Common myeloid progenitor, CD34-positive (primary cell): Measurements from ENCODE around the gene BTD.

Source experiments
- CTCF ChIA-PET: fragments of 350-600 bp; sonication (Branson Sonifier 250); formaldehyde crosslinking; loops from one replicate; lab custom pipeline; 2021; ENCODE audit warnings: antibody characterized with exemption; lab: Charles Lee
- POLR2A ChIA-PET: fragments of 350-600 bp; sonication (Branson Sonifier 250); formaldehyde crosslinking; loops from one replicate; lab custom pipeline; 2021; ENCODE audit warnings: antibody characterized with exemption; lab: Charles Lee
- DNase-seq, 3 donors: peaks; one replicate each; pipeline versions ENCODE4 v3.0.0 to v3.0.0-alpha.2; 2013
- H3K27ac ChIP-seq, 2 experiments: 1 replicate in 1 of 2; 2 replicates in 1 of 2; pipeline ENCODE4 v1.7.0; 2013; ENCODE audit warnings: inconsistent platforms in 2 of 2, low read length in 2 of 2, mild to moderate bottlenecking in 2 of 2, low read depth in 1 of 2, moderate library complexity in 1 of 2; ENCODE audit not compliant: severe bottlenecking in 2 of 2, insufficient read depth in 1 of 2, poor library complexity in 1 of 2
- H3K27me3 ChIP-seq, 5 experiments: replicated peaks in 2 of 5; 1 replicate in 3 of 5; 2 replicates in 2 of 5; pipeline versions ENCODE4 v1.6.1 to v1.7.0; 2013; ENCODE audit warnings: low read length in 4 of 5, mild to moderate bottlenecking in 2 of 5, moderate library complexity in 2 of 5, inconsistent platforms in 1 of 5; ENCODE audit not compliant: insufficient read depth in 5 of 5, control insufficient read depth in 4 of 5
- H3K36me3 ChIP-seq, 4 experiments: 1 replicate in 2 of 4; 2 replicates in 2 of 4; pipeline versions ENCODE4 v1.6.1 to v1.7.0; 2013; ENCODE audit warnings: low read length in 3 of 4, control low read depth in 1 of 4, mild to moderate bottlenecking in 1 of 4; ENCODE audit not compliant: control insufficient read depth in 4 of 4, insufficient read depth in 4 of 4
- H3K4me1 ChIP-seq, 4 experiments: 1 replicate in 3 of 4; 2 replicates in 1 of 4; pipeline versions ENCODE4 v1.6.1 to v1.7.1; 2013; ENCODE audit warnings: low read length in 3 of 4, mild to moderate bottlenecking in 3 of 4, control low read depth in 1 of 4, inconsistent platforms in 1 of 4, moderate library complexity in 1 of 4; ENCODE audit not compliant: control insufficient read depth in 4 of 4, insufficient read depth in 4 of 4; ENCODE audit errors: control extremely low read depth in 1 of 4
- H3K4me3 ChIP-seq, 7 experiments: 1 replicate in 4 of 7; 2 replicates in 3 of 7; pipeline versions ENCODE4 v1.5.1 to v1.7.0; 2013; ENCODE audit warnings: mild to moderate bottlenecking in 7 of 7, low read length in 6 of 7, moderate library complexity in 6 of 7, inconsistent platforms in 2 of 7, low read depth in 2 of 7, control low read depth in 1 of 7; ENCODE audit not compliant: insufficient read depth in 4 of 7, control insufficient read depth in 1 of 7; ENCODE audit errors: extremely low read depth in 1 of 7
- H3K9me3 ChIP-seq, 5 experiments: 1 replicate in 4 of 5; 2 replicates in 1 of 5; pipeline versions ENCODE4 v1.6.1 to v1.7.1; 2013; ENCODE audit warnings: low read length in 4 of 5, mild to moderate bottlenecking in 2 of 5, inconsistent platforms in 1 of 5, low read depth in 1 of 5, moderate library complexity in 1 of 5; ENCODE audit not compliant: control insufficient read depth in 4 of 5, insufficient read depth in 2 of 5; ENCODE audit errors: control extremely low read depth in 1 of 5
- WGBS: methylation state at CpG from one replicate; pipeline ENCODE4 v1.1.5; 2013; ENCODE audit not compliant: insufficient coverage; 5-methylcytosine and 5-hydroxymethylcytosine counted together

Gene BTD

GRCh38 chr3:15651396-15651795, 49.9 kb downstream of the BTD start:
- DNase-seq = no peak
- Histone ChIP-seq H3K36me3 (no peaks in the 10 kb centered on the region), H3K4me1 (peaks cover 14 to 28% (median 21%) of the 10 kb centered on the region in 4 experiments), H3K4me3 (no peak overlapping the region), H3K27me3 (peaks cover 0 to 44% (median 12%) of the 10 kb centered on the region in 5 experiments), H3K27ac (no peak overlapping the region), H3K9me3 (peaks cover 0 to 10% (median 7%) of the 10 kb centered on the region in 5 experiments)
- WGBS = 100% methylated on average over 1 of the region's 8 CpGs
- ChIA-PET CTCF (interaction anchor here (1.2 to 1.3 kb wide), 2 partner anchors 9 to 18 kb away, joined by 3 to 7 read pairs; no protein-coding TSS in a partner anchor), POLR2A (no interaction called here)

- Histone ChIP-seq H3K27me3 (peaks cover 0 to 44% (median 12%) of the 10 kb centered on the region in 5 experiments), H3K4me3 (no peak overlapping the region), H3K9me3 (peaks cover 2 to 22% (median 16%) of the 10 kb centered on the region in 5 experiments), H3K27ac (no peak overlapping the region), H3K4me1 (peaks cover 2 to 8% (median 5%) of the 10 kb centered on the region in 4 experiments), H3K36me3 (no peaks in the 10 kb centered on the region)
- ChIA-PET CTCF (no interaction called here), POLR2A (no interaction called here)
- DNase-seq = no peak
- 92% methylated on average over 1 of the region's 3 CpGs for WGBS
These were observed 51.8 kb downstream of the BTD start for GRCh38 chr3:15653321-15653720.

GRCh38 chr3:15654127-15654526, 52.6 kb downstream of the BTD start:
- Histone ChIP-seq H3K9me3 (peaks cover 2 to 23% (median 17%) of the 10 kb centered on the region in 5 experiments), H3K27me3 (peaks cover 0 to 39% (median 9%) of the 10 kb centered on the region in 5 experiments), H3K27ac (no peak overlapping the region), H3K36me3 (no peaks in the 10 kb centered on the region), H3K4me1 (peaks cover 0 to under 1% (median 0%) of the 10 kb centered on the region in 4 experiments), H3K4me3 (no peak overlapping the region)
- CTCF ChIA-PET = interaction anchor here (0.8 kb wide), 1 partner anchor 11 kb away, joined by 4 read pairs; no protein-coding TSS in a partner anchor
- POLR2A ChIA-PET = interaction anchor here (0.7 kb wide), 1 partner anchor 49 kb away, joined by 6 read pairs; no protein-coding TSS in a partner anchor
- DNase-seq = no peak

GRCh38 chr3:15654891-15655290, 53.3 kb downstream of the BTD start:
- H3K27me3 ChIP-seq = peaks cover 0 to 31% (median 5%) of the 10 kb centered on the region in 5 experiments
- 96% methylated on average over 7 of the region's 9 CpGs for WGBS
- H3K36me3 ChIP-seq = no peaks in the 10 kb centered on the region
- ChIA-PET CTCF (interaction anchor here (0.8 kb wide), 1 partner anchor 11 kb away, joined by 4 read pairs; no protein-coding TSS in a partner anchor), POLR2A (no interaction called here)
- peaks cover 2 to 23% (median 17%) of the 10 kb centered on the region in 5 experiments for H3K9me3 ChIP-seq
- no peak overlapping the region for H3K4me3 ChIP-seq
- H3K4me1 ChIP-seq = no peaks in the 10 kb centered on the region
- no peak overlapping the region for H3K27ac ChIP-seq
- no peak for DNase-seq

- CTCF ChIA-PET = no interaction called here
- no peaks in the 10 kb centered on the region for H3K36me3 ChIP-seq
- no peak overlapping the region for H3K4me3 ChIP-seq
- POLR2A ChIA-PET = no interaction called here
- DNase-seq = peak in 1 of 3 donors; percentile 26
- no peak overlapping the region for H3K27ac ChIP-seq
- WGBS = 100% methylated on average over 2 of the region's 5 CpGs
- H3K9me3 ChIP-seq = peaks cover 2 to 23% (median 17%) of the 10 kb centered on the region in 5 experiments
- H3K27me3 ChIP-seq = peaks cover 0 to 19% (median under 1%) of the 10 kb centered on the region in 5 experiments
- H3K4me1 ChIP-seq = no peaks in the 10 kb centered on the region
These were observed 54.8 kb downstream of the BTD start for GRCh38 chr3:15656342-15656741.

- DNase-seq = no peak
- peaks cover 2 to 23% (median 17%) of the 10 kb centered on the region in 5 experiments for H3K9me3 ChIP-seq
- H3K27me3 ChIP-seq = peaks cover 0 to 14% (median 0%) of the 10 kb centered on the region in 5 experiments
- CTCF ChIA-PET = interaction anchor here (1.2 kb wide), 1 partner anchor 22 kb away, joined by 5 read pairs; no protein-coding TSS in a partner anchor
- no peak overlapping the region for H3K27ac ChIP-seq
- H3K36me3 ChIP-seq = no peaks in the 10 kb centered on the region
- POLR2A ChIA-PET = no interaction called here
- no peak overlapping the region for H3K4me3 ChIP-seq
- no peaks in the 10 kb centered on the region for H3K4me1 ChIP-seq
These were observed 55.5 kb downstream of the BTD start for GRCh38 chr3:15657016-15657415.

GRCh38 chr3:15659254-15659975, 57.9 kb downstream of the BTD start:
- DNase-seq = no peak
- no peaks in the 10 kb centered on the region for H3K36me3 ChIP-seq
- WGBS = 100% methylated on average over 3 of the region's 5 CpGs
- ChIA-PET CTCF (interaction anchor here (0.7 kb wide), 1 partner anchor 10 kb away, joined by 3 read pairs; no protein-coding TSS in a partner anchor), POLR2A (no interaction called here)
- no peak overlapping the region for H3K4me3 ChIP-seq
- H3K4me1 ChIP-seq = no peaks in the 10 kb centered on the region
- H3K27ac ChIP-seq = no peak overlapping the region
- peaks cover 2 to 23% (median 17%) of the 10 kb centered on the region in 5 experiments for H3K9me3 ChIP-seq
- H3K27me3 ChIP-seq = no peaks in the 10 kb centered on the region
